Measurements from ENCODE around the gene ALCAM.

DNA sequence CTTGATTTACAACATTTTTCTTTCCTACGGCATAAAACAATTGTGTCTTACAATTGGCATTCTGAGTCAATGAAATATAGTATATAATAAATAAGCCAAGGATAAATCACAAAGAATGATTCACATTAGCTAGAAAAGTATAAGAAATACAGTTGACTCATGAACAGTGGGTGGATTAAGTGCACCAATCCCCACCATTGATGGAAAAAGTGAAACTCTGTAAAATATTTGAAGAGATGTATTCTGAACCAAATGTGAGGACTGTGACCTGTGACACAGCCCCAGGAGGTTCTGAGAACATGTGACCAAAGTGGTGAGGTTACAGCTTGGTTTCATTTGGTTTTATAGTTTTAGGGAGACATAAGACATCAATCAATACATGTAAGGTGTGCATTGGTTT is 227.5 kb downstream of the ALCAM start:
- TF ChIP-seq, protein P1, sequence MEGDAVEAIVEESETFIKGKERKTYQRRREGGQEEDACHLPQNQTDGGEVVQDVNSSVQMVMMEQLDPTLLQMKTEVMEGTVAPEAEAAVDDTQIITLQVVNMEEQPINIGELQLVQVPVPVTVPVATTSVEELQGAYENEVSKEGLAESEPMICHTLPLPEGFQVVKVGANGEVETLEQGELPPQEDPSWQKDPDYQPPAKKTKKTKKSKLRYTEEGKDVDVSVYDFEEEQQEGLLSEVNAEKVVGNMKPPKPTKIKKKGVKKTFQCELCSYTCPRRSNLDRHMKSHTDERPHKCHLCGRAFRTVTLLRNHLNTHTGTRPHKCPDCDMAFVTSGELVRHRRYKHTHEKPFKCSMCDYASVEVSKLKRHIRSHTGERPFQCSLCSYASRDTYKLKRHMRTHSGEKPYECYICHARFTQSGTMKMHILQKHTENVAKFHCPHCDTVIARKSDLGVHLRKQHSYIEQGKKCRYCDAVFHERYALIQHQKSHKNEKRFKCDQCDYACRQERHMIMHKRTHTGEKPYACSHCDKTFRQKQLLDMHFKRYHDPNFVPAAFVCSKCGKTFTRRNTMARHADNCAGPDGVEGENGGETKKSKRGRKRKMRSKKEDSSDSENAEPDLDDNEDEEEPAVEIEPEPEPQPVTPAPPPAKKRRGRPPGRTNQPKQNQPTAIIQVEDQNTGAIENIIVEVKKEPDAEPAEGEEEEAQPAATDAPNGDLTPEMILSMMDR (IDR thresholded peaks at IDR 0.05; ENCODE audit: insufficient read depth, low read length): no peak
- no peak for TF ChIP-seq POLR2AphosphoS5 (IDR thresholded peaks at IDR 0.05; ENCODE audit: low read depth)
- TF ChIP-seq, protein P2, sequence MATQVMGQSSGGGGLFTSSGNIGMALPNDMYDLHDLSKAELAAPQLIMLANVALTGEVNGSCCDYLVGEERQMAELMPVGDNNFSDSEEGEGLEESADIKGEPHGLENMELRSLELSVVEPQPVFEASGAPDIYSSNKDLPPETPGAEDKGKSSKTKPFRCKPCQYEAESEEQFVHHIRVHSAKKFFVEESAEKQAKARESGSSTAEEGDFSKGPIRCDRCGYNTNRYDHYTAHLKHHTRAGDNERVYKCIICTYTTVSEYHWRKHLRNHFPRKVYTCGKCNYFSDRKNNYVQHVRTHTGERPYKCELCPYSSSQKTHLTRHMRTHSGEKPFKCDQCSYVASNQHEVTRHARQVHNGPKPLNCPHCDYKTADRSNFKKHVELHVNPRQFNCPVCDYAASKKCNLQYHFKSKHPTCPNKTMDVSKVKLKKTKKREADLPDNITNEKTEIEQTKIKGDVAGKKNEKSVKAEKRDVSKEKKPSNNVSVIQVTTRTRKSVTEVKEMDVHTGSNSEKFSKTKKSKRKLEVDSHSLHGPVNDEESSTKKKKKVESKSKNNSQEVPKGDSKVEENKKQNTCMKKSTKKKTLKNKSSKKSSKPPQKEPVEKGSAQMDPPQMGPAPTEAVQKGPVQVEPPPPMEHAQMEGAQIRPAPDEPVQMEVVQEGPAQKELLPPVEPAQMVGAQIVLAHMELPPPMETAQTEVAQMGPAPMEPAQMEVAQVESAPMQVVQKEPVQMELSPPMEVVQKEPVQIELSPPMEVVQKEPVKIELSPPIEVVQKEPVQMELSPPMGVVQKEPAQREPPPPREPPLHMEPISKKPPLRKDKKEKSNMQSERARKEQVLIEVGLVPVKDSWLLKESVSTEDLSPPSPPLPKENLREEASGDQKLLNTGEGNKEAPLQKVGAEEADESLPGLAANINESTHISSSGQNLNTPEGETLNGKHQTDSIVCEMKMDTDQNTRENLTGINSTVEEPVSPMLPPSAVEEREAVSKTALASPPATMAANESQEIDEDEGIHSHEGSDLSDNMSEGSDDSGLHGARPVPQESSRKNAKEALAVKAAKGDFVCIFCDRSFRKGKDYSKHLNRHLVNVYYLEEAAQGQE (IDR thresholded peaks at IDR 0.05; ENCODE audit: insufficient replicate concordance, low read depth): no peak
